Hindlimb muscle (tissue), 1 donor: Measurements from ENCODE around the gene RPL12. TPM values are rescaled to one million over a fixed set of nuclear protein-coding genes. Genes with fewer than 3 reads are reported as not detected.
A peak's percentile ranks its signal among the peaks of the same experiment; 100 is the strongest.

Experiments
- DNase-seq: peaks from one replicate; pipeline ENCODE4 v3.0.0-alpha.2; 2013
- polyA plus RNA-seq: library from polyadenylated mRNA; unstranded; fragments of 120-200 nt; gene quantifications from one replicate; pipeline ENCODE4 v1.2.1, GENCODE V29; 2013; ENCODE audit not compliant: insufficient read length

The RPL12 gene
- polyA plus RNA-seq, 1 donor, result 2,053 TPM

GRCh38 chr9:127438394-127438793, 12.8 kb downstream of the RPL12 start:
- no peak for DNase-seq

GRCh38 chr9:127437497-127438264, 13.5 kb downstream of the RPL12 start:
- DNase-seq, result no peak

- DNase-seq, result no peak
Observed at GRCh38 chr9:127430415-127430814, 20.8 kb downstream of the RPL12 start.

- DNase-seq, result no peak
Observed at GRCh38 chr9:127428348-127428747, 22.9 kb downstream of the RPL12 start.

GRCh38 chr9:127426756-127427155, 24.4 kb downstream of the RPL12 start:
- DNase-seq, result no peak

GRCh38 chr9:127424676-127424999, 26.6 kb downstream of the RPL12 start:
- DNase-seq, result no peak

GRCh38 chr9:127423934-127424675, 27.1 kb downstream of the RPL12 start, which contains the start of gene ZNF79:
Gene ZNF79 (plus strand): TSS chr9:127424382. CDS start chr9:127424788, 406 bp downstream.
- DNase-seq, result peak; percentile 97

GRCh38 chr9:127423476-127423933, 27.7 kb downstream of the RPL12 start:
- no peak for DNase-seq

GRCh38 chr9:127422787-127423186, 28.4 kb downstream of the RPL12 start:
- no peak for DNase-seq

- no peak for DNase-seq
Observed at GRCh38 chr9:127422133-127422782, 28.9 kb downstream of the RPL12 start.

GRCh38 chr9:127421057-127421456, 30.1 kb downstream of the RPL12 start:
- no peak for DNase-seq

- DNase-seq, result no peak
Observed at GRCh38 chr9:127419348-127419747, 31.9 kb downstream of the RPL12 start.

- DNase-seq, result no peak
Observed at GRCh38 chr9:127418037-127418471, 33.2 kb downstream of the RPL12 start.

- no peak for DNase-seq
Observed at GRCh38 chr9:127417131-127418036, 33.8 kb downstream of the RPL12 start.

GRCh38 chr9:127415657-127416056, 35.5 kb downstream of the RPL12 start:
- DNase-seq, result no peak

- no peak for DNase-seq
Observed at GRCh38 chr9:127415141-127415540, 36.1 kb downstream of the RPL12 start.

- no peak for DNase-seq
Observed at GRCh38 chr9:127411122-127411521, 40.1 kb downstream of the RPL12 start.

GRCh38 chr9:127407492-127407843, 43.7 kb downstream of the RPL12 start:
- no peak for DNase-seq

GRCh38 chr9:127406799-127407491, 44.3 kb downstream of the RPL12 start:
- DNase-seq, result no peak

GRCh38 chr9:127405344-127406125, 45.7 kb downstream of the RPL12 start:
- no peak for DNase-seq

GRCh38 chr9:127404631-127405030, 46.6 kb downstream of the RPL12 start:
- no peak for DNase-seq
